ENCODE results near the gene PLK2. TPM values are rescaled to one million over a fixed set of nuclear protein-coding genes. Genes with fewer than 3 reads are reported as not detected.

PLK2 gene
- total RNA-seq, 2 experiments from 2014 or later, result 2.2 to 3.3 TPM

DNA sequence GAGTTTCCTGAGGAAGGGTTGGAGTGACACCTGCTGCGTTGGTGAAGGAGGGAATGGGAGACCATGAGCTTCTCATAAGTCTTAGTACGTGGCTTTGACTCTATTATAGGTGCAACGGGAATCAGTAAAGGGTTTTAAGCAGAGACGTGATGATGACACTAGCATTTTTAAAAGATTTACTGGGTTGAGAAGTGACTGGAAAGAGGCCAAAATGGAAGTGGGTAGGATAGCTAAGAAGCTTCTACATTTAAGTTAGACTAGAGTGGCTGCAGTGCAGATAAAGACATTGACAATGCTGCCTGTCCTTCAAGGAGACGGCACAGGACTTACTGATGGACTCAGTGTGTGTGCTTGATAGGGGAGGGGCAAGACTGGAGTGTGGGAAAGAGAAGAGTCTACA is 37.5 kb upstream of the PLK2 start:
- Mint-ChIP-seq H3K27me3 (ENCODE audit: low read depth) (peaks cover under 1% of the 10 kb centered on the region), H3K36me3 (ENCODE audit: low read depth) (no peaks in the 10 kb centered on the region), H3K4me1 (ENCODE audit: low read depth) (peaks cover 6% of the 10 kb centered on the region), H3K9me3 (ENCODE audit: insufficient read depth) (no peaks in the 10 kb centered on the region), H3K27ac (no peak overlapping the region), H3K4me3 (no peak overlapping the region)
- no peak for DNase-seq
- ChIA-PET POLR2A (no interaction called here), CTCF (no interaction called here)
- ATAC-seq, result no peak

DNA sequence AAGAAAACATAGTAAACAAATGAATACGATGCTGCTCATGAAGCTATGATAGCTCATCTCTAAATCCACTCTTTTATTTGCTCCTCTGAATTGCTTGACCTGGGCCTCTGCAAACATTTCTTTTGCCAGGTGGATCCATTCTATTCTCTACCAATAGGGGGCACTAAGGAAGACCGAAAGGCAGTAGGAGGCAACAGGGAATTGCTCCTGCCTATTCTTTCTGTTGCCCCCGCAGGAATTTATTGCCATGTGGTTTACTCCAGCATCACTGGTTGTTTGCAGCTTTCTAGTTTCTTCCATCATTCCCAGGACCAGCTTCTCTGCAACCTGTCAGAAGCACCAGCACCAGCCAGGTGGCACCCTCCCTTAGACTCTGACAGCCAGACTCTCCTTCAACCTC is 36.6 kb upstream of the PLK2 start:
- ATAC-seq (no peak), DNase-seq (no peak)
- ChIA-PET POLR2A (no interaction called here), CTCF (no interaction called here)
- no peaks in the 10 kb centered on the region for H3K9me3 Mint-ChIP-seq (ENCODE audit: insufficient read depth)
- no peak overlapping the region for H3K27ac Mint-ChIP-seq
- no peaks in the 10 kb centered on the region for H3K27me3 Mint-ChIP-seq (ENCODE audit: low read depth)
- no peaks in the 10 kb centered on the region for H3K36me3 Mint-ChIP-seq (ENCODE audit: low read depth)
- peaks cover 6% of the 10 kb centered on the region for H3K4me1 Mint-ChIP-seq (ENCODE audit: low read depth)
- no peak overlapping the region for H3K4me3 Mint-ChIP-seq

DNA sequence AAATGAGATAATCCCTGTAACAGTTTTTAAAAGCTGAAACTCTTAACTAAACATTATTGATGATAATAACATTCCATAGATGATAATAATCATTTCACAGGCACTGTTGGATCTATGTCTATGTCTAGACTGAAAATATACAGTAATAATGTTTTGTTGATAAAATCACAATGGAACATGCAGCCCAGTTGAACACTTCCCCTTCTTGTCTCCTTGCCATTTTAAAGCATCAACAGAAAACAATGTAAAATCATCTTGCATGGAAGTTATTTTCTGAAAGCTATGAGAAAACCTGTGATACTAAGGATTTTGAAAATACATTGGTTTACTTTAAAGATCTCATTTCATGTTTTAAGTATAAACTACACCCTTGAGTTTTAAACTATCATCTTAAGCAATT is 33.3 kb upstream of the PLK2 start:
- H3K36me3 Mint-ChIP-seq (ENCODE audit: low read depth), result no peaks in the 10 kb centered on the region
- ChIA-PET CTCF (interaction anchor here (1.1 kb wide), 1 partner anchor 15 kb away, joined by 3 read pairs; no protein-coding TSS in a partner anchor), POLR2A (no interaction called here)
- DNase-seq, result no peak
- H3K9me3 Mint-ChIP-seq (ENCODE audit: insufficient read depth), result no peaks in the 10 kb centered on the region
- H3K4me1 Mint-ChIP-seq (ENCODE audit: low read depth), result no peaks in the 10 kb centered on the region
- H3K4me3 Mint-ChIP-seq, result no peak overlapping the region
- ATAC-seq, result no peak
- peaks cover 6% of the 10 kb centered on the region for H3K27me3 Mint-ChIP-seq (ENCODE audit: low read depth)
- no peak overlapping the region for H3K27ac Mint-ChIP-seq

DNA sequence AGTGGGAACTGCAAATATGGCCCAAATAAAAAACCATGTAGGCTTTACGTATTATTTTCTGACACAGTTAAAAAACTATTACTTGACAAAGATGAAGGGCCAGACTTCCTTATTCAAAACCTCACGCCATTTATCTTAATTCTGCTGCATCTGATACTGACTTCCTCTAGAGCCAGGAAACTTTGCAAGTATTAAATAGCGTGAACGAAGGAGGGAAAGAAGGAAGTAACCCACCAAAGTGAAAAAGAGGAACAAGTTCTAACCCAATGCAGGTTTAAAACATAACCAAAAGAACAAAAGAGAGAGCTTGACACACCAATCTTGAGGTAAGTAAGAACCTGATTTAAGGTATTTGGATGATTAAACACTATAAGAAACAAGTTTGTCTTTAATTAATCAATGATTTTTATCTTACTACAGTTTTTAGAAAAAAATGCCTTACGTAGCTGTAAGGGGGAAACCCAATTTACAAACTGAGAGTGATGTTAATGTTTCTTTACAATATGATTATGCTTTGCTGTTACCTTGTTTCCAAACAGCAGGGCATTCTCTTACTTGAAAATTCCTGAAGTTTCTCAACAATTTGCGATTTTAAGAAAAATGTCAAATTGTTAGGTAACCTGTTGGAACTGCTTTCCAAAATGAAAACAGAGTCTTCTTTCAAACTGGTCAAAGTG is 31.5 kb upstream of the PLK2 start, which contains the start of gene GAPT:
TSS of gene GAPT (plus strand) at position 220 of the 677 bp plus-strand sequence. CDS start 3,102 bp downstream, outside the sequence.
- ATAC-seq (no peak), DNase-seq (no peak)
- H3K27me3 Mint-ChIP-seq (ENCODE audit: low read depth), result peaks cover 6% of the 10 kb centered on the region
- ChIA-PET CTCF (no interaction called here), POLR2A (interaction anchor here (0.6 kb wide), 1 partner anchor 330 kb away, joined by 3 read pairs; no protein-coding TSS in a partner anchor)
- H3K4me1 Mint-ChIP-seq (ENCODE audit: low read depth), result no peaks in the 10 kb centered on the region
- no peak within 1 kb of the TSS for H3K4me3 Mint-ChIP-seq
- H3K9me3 Mint-ChIP-seq (ENCODE audit: insufficient read depth), result no peaks in the 10 kb centered on the region
- H3K27ac Mint-ChIP-seq, result no peak within 1 kb of the TSS
- no peaks in the 10 kb centered on the region for H3K36me3 Mint-ChIP-seq (ENCODE audit: low read depth)

DNA sequence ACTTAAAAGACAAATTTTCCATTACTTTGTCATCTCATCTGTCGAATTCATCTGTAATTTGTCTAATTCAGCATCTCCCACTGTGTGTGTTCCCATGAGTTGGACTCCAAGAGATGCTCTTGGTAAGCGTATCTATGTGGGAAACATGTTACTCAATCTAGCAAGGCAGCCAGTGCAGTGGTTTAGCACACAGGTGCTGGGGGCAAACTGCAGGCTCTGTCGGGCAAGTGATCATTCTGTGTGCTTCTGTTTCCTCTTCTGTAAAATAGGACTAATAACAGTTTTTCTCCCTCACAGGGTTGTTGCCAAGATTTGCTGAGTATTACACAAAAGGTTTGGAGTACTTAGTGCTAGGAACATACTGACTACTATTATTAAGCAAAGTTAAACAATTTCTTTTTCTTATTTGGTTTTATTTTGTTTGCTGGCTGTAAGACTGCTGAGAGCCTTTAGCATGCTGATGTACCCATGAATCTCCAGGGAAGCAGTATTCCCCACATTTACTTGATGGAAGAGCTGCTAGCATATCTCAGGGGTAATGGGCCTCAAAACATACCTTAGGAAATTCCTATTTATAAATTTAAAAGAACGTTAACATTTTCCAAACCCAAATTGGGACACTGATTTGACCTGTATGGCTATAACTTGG is 30.6 kb upstream of the PLK2 start:
- Mint-ChIP-seq H3K4me3 (no peak overlapping the region), H3K27ac (no peak overlapping the region), H3K27me3 (ENCODE audit: low read depth) (peaks cover 6% of the 10 kb centered on the region), H3K4me1 (ENCODE audit: low read depth) (no peaks in the 10 kb centered on the region), H3K9me3 (ENCODE audit: insufficient read depth) (no peaks in the 10 kb centered on the region), H3K36me3 (ENCODE audit: low read depth) (no peaks in the 10 kb centered on the region)
- ChIA-PET CTCF (no interaction called here), POLR2A (no interaction called here)
- ATAC-seq (no peak), DNase-seq (no peak)

DNA sequence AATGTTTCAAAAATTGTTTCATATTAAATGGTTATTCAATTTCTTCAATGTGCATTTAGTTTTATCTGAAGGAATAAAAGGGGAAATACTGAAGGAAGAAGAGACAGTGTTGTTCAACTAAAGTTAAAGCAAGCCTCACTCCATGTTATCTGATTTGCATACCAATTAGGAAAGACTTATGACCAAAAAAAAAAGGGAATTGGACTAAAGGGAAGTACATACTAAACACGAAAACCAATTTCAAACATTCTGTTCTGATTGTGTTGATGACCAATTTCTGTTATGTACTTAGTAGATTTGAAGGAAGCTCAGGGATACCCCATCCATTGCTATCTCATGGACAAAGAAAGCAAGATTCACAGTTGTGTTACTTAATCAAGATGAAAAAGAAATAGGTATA is 26.4 kb upstream of the PLK2 start:
- H3K27ac Mint-ChIP-seq, result no peak overlapping the region
- DNase-seq (no peak), ATAC-seq (no peak)
- no peaks in the 10 kb centered on the region for H3K36me3 Mint-ChIP-seq (ENCODE audit: low read depth)
- no peaks in the 10 kb centered on the region for H3K4me1 Mint-ChIP-seq (ENCODE audit: low read depth)
- H3K27me3 Mint-ChIP-seq (ENCODE audit: low read depth), result peaks cover 6% of the 10 kb centered on the region
- no peaks in the 10 kb centered on the region for H3K9me3 Mint-ChIP-seq (ENCODE audit: insufficient read depth)
- ChIA-PET CTCF (interaction anchor here (0.7 kb wide), 1 partner anchor 133 kb away, joined by 5 read pairs; no protein-coding TSS in a partner anchor), POLR2A (no interaction called here)
- no peak overlapping the region for H3K4me3 Mint-ChIP-seq

DNA sequence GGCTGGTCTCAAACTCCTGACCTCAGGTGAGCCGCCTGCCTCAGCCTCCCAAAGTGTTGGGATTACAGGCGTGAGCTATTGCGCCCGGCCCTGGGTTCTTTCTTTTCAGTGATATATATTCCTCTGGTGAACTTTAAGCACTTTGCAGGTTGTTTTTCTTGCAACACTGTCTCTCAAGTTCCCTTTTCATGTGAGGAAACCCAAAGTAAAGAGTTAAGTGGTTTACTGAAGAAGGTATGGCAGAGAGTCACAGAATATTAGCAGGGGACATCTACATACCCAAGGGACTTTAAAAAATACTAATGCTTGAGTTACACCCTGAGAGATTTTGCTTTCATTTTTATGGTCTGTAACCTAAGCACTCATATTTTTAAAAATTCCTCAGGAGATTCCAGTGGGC is 24.6 kb upstream of the PLK2 start:
- no peak overlapping the region for H3K4me3 Mint-ChIP-seq
- no peaks in the 10 kb centered on the region for H3K9me3 Mint-ChIP-seq (ENCODE audit: insufficient read depth)
- H3K27ac Mint-ChIP-seq, result no peak overlapping the region
- ATAC-seq (no peak), DNase-seq (no peak)
- POLR2A ChIA-PET, result no interaction called here
- CTCF ChIA-PET, result no interaction called here
- H3K36me3 Mint-ChIP-seq (ENCODE audit: low read depth), result no peaks in the 10 kb centered on the region
- no peaks in the 10 kb centered on the region for H3K4me1 Mint-ChIP-seq (ENCODE audit: low read depth)
- no peaks in the 10 kb centered on the region for H3K27me3 Mint-ChIP-seq (ENCODE audit: low read depth)

DNA sequence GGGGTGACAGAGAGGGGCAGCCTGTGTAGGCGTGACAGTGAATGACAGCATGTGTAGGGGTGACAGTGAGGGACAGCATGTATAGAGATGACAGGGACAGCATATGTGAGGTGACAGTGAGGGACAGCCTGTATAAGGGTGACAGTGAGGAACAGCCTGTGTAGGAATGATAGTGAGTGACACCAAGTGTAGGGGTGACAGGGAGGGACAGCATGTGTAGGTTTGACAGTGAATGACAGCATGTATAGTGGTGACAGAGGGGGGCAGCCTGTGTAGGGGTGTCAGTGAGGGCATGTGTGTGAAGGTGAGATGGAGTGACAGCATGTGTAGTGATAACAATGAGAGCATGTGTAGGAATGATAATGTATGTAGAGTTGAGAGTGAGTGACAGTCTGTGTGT is 22.6 kb upstream of the PLK2 start:
- no peak for DNase-seq
- ChIA-PET POLR2A (no interaction called here), CTCF (no interaction called here)
- Mint-ChIP-seq H3K36me3 (ENCODE audit: low read depth) (no peaks in the 10 kb centered on the region), H3K27me3 (ENCODE audit: low read depth) (no peaks in the 10 kb centered on the region), H3K4me1 (ENCODE audit: low read depth) (no peaks in the 10 kb centered on the region), H3K9me3 (ENCODE audit: insufficient read depth) (no peaks in the 10 kb centered on the region), H3K4me3 (no peak overlapping the region), H3K27ac (no peak overlapping the region)
- ATAC-seq, result no peak

DNA sequence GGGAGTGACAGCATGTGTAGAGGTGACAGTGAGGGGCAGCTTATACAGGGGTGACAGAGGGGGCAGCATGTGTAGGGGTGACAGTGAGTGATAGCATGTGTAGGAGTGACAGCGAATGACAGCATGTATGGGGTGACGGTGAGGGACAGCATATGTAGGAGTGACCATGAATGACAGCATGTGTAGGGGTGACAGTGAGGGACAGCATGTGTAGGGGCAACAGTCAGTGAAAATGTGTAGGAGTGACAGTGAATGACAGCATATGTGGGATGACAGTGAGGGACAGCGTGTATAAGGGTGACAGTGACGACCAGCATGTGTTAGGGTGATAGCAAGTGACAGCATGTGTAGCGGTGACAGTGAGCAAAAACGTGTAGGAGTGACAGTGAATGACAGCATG is 21.9 kb upstream of the PLK2 start:
- Mint-ChIP-seq H3K36me3 (ENCODE audit: low read depth) (no peaks in the 10 kb centered on the region), H3K4me3 (no peak overlapping the region), H3K27me3 (ENCODE audit: low read depth) (no peaks in the 10 kb centered on the region), H3K4me1 (ENCODE audit: low read depth) (peaks cover 2% of the 10 kb centered on the region), H3K9me3 (ENCODE audit: insufficient read depth) (no peaks in the 10 kb centered on the region), H3K27ac (no peak overlapping the region)
- ChIA-PET CTCF (no interaction called here), POLR2A (no interaction called here)
- ATAC-seq (no peak), DNase-seq (no peak)

DNA sequence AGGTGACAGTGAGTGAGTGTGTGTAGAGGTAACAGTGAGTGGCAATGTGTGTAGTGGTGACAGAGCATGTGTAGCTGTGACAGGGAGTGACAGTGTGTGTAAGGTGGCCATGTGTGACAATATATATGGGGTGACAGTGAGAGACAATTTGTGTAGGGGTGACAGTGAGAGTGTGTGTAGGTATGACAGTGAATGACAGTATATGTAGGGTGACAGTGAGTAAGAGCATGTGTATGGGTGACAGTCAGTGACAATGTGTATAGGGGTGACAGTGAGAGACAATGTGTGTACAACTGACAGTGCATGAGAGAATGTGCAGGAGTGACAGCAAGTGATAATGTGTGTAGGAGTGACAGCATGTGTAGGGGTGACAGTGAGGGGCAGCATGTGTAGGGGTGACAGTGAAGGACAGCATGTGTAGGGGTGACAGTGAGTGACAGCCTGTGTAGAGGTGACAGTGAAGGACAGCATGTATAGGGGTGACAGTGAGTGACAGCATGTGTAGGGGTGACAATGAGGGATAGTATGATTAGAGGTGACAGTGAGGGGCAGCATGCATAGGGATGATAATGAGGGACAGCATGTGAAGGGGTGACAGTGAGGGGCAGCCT is 21.3 kb upstream of the PLK2 start:
- ChIA-PET CTCF (no interaction called here), POLR2A (no interaction called here)
- no peak overlapping the region for H3K4me3 Mint-ChIP-seq
- H3K27me3 Mint-ChIP-seq (ENCODE audit: low read depth), result no peaks in the 10 kb centered on the region
- DNase-seq (no peak), ATAC-seq (no peak)
- no peak overlapping the region for H3K27ac Mint-ChIP-seq
- H3K36me3 Mint-ChIP-seq (ENCODE audit: low read depth), result no peaks in the 10 kb centered on the region
- H3K9me3 Mint-ChIP-seq (ENCODE audit: insufficient read depth), result no peaks in the 10 kb centered on the region
- peaks cover 3% of the 10 kb centered on the region for H3K4me1 Mint-ChIP-seq (ENCODE audit: low read depth)

DNA sequence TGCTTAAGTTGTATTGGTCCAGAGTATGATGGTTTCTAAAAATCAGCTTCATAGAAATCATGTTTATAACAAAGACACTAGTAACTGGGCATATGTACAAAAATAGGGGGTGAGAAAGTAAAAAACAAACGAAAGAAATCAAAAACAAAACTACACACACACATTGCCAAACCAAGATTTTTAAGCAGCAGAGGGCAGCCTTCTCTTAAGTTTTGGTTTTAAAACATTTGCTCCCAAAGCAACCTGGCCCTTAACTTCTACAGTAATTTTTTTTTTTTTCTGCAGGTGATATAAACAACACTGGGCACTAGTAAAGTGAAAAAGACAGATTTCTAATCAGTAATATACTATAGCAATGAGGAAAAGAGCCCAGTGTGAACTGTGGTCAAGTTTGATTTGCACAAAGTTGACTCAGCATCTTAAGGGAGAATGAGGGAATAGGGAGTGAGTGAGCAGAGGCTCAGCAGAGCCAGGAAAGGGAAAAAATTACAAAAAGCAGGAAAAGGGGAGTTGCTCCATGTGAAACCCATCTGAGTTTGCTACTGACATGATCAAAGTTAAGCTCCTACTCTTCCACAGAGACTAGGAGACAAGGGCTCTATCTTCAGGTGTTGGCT is 18.0 kb upstream of the PLK2 start:
- no peaks in the 10 kb centered on the region for H3K36me3 Mint-ChIP-seq (ENCODE audit: low read depth)
- ChIA-PET POLR2A (no interaction called here), CTCF (interaction anchor here (0.6 to 1.3 kb wide), 6 partner anchors 9 to 1213 kb away, joined by 3 to 5 read pairs (median 4); no protein-coding TSS in a partner anchor)
- ATAC-seq (no peak), DNase-seq (no peak)
- no peaks in the 10 kb centered on the region for H3K27me3 Mint-ChIP-seq (ENCODE audit: low read depth)
- H3K4me3 Mint-ChIP-seq, result no peak overlapping the region
- H3K4me1 Mint-ChIP-seq (ENCODE audit: low read depth), result peaks cover 3% of the 10 kb centered on the region
- no peaks in the 10 kb centered on the region for H3K9me3 Mint-ChIP-seq (ENCODE audit: insufficient read depth)
- H3K27ac Mint-ChIP-seq, result no peak overlapping the region

DNA sequence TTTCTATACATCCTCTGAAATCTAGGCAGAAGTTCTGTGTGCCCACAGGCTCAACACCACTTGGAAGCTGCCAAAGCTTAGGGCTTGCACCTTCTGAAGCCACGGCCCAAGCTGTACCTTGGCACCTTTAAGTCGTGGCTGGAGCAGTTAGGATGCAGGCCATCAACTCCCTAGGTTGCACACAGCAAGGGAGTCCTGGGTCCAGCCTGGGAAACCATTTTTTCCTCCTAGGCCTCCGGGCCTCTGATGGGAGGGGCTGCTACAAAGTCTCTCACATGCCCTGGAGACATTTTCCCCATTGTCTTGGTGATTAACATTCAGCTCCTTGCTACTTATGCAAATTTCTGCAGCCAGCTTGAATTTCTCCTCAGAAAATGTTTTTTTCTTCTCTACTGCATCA is 15.5 kb upstream of the PLK2 start:
- no peak overlapping the region for H3K27ac Mint-ChIP-seq
- H3K27me3 Mint-ChIP-seq (ENCODE audit: low read depth), result peaks cover 3% of the 10 kb centered on the region
- DNase-seq (no peak), ATAC-seq (no peak)
- no peaks in the 10 kb centered on the region for H3K36me3 Mint-ChIP-seq (ENCODE audit: low read depth)
- ChIA-PET POLR2A (no interaction called here), CTCF (no interaction called here)
- no peaks in the 10 kb centered on the region for H3K9me3 Mint-ChIP-seq (ENCODE audit: insufficient read depth)
- H3K4me3 Mint-ChIP-seq, result no peak overlapping the region
- H3K4me1 Mint-ChIP-seq (ENCODE audit: low read depth), result peaks cover 3% of the 10 kb centered on the region
